HEK293 (cell line): ENCODE data around the gene SET.

Experiments
- HOXA7 ChIP-seq: sonication (generic); formaldehyde crosslinking; IDR thresholded peaks from 2 replicates; pipeline ENCODE4 v1.8.1; 2022; ENCODE audit warnings: missing genetic modification reagents, borderline replicate concordance
- HOXC10 ChIP-seq: sonication (generic); formaldehyde crosslinking; IDR thresholded peaks from 2 replicates; pipeline ENCODE4 v1.8.1; 2023; ENCODE audit warnings: mild to moderate bottlenecking, missing genetic modification reagents
- HOXD13 ChIP-seq: sonication (generic); formaldehyde crosslinking; IDR thresholded peaks from 2 replicates; pipeline ENCODE4 v1.8.0; 2022; ENCODE audit warnings: missing genetic modification reagents, borderline replicate concordance
- KLF16 ChIP-seq: fragments of 450-650 bp; formaldehyde crosslinking; IDR thresholded peaks from 2 replicates; pipeline ENCODE4 v1.5.1; 2017; ENCODE audit warnings: missing biosample characterization, missing genetic modification characterization
- KLF17 ChIP-seq: fragments of 450-650 bp; formaldehyde crosslinking; IDR thresholded peaks from 2 replicates; pipeline ENCODE4 v1.5.1; 2016; ENCODE audit warnings: missing biosample characterization, missing genetic modification characterization
- MZF1 ChIP-seq: fragments of 450-650 bp; formaldehyde crosslinking; IDR thresholded peaks from 2 replicates; pipeline ENCODE4 v1.5.1; 2017; ENCODE audit warnings: missing biosample characterization, missing genetic modification characterization, borderline replicate concordance
- PRDM2 ChIP-seq: fragments of 450-650 bp; formaldehyde crosslinking; IDR thresholded peaks from 2 replicates; pipeline ENCODE4 v1.5.1; 2016; ENCODE audit warnings: missing biosample characterization, missing genetic modification characterization, borderline replicate concordance
- ZBTB49 ChIP-seq: fragments of 450-650 bp; formaldehyde crosslinking; IDR thresholded peaks from 2 replicates; pipeline ENCODE4 v1.5.1; 2016; ENCODE audit warnings: missing biosample characterization, missing genetic modification characterization, low read depth
- ZFP3 ChIP-seq: fragments of 450-650 bp; formaldehyde crosslinking; IDR thresholded peaks from 2 replicates; pipeline ENCODE4 v1.5.1; 2016; ENCODE audit warnings: low read depth, missing biosample characterization, missing genetic modification characterization
- ZNF16 ChIP-seq: fragments of 450-650 bp; formaldehyde crosslinking; IDR thresholded peaks from 2 replicates; pipeline ENCODE4 v1.5.1; 2016; ENCODE audit warnings: low read depth, missing biosample characterization, missing genetic modification characterization
- ZNF169 ChIP-seq: fragments of 450-650 bp; formaldehyde crosslinking; IDR thresholded peaks from 2 replicates; pipeline ENCODE4 v1.5.1; 2016; ENCODE audit warnings: missing biosample characterization, missing genetic modification characterization
- ZNF175 ChIP-seq: fragments of 450-650 bp; formaldehyde crosslinking; IDR thresholded peaks from 2 replicates; pipeline ENCODE4 v1.5.1; 2016; ENCODE audit warnings: missing biosample characterization, missing genetic modification characterization
- ZNF211 ChIP-seq: fragments of 450-650 bp; formaldehyde crosslinking; IDR thresholded peaks from 2 replicates; pipeline ENCODE4 v1.5.1; 2016; ENCODE audit warnings: low read depth, missing biosample characterization, missing genetic modification characterization
- ZNF274 ChIP-seq, 2 experiments: fragments of 200-500 bp in 1 of 2; fragments of 450-650 bp in 1 of 2; sonication (Bioruptor generic) in 1 of 2; formaldehyde crosslinking in 1 of 2; IDR thresholded peaks; 2 replicates each; pipeline versions ENCODE4 v1.5.1 to v1.6.1; 2014 to 2016; ENCODE audit warnings: borderline replicate concordance in 1 of 2, inconsistent platforms in 1 of 2, low read length in 1 of 2, missing biosample characterization in 1 of 2, missing genetic modification characterization in 1 of 2
- ZNF280D ChIP-seq: fragments of 450-650 bp; formaldehyde crosslinking; IDR thresholded peaks from 2 replicates; pipeline ENCODE4 v1.5.1; 2016; ENCODE audit warnings: missing biosample characterization, missing genetic modification characterization
- ZNF302 ChIP-seq: fragments of 450-650 bp; formaldehyde crosslinking; IDR thresholded peaks from 2 replicates; pipeline ENCODE4 v1.5.1; 2016; ENCODE audit warnings: missing biosample characterization, missing genetic modification characterization, low read depth
- ZNF37A ChIP-seq: fragments of 450-650 bp; IDR thresholded peaks from 2 replicates; pipeline ENCODE4 v1.5.1; 2018; ENCODE audit warnings: missing biosample characterization, missing genetic modification characterization
- ZNF398 ChIP-seq: fragments of 450-650 bp; formaldehyde crosslinking; IDR thresholded peaks from 2 replicates; pipeline ENCODE4 v1.5.1; 2017; ENCODE audit warnings: missing biosample characterization, missing genetic modification characterization
- ZNF416 ChIP-seq: fragments of 450-650 bp; formaldehyde crosslinking; IDR thresholded peaks from 2 replicates; pipeline ENCODE4 v1.5.1; 2016; ENCODE audit warnings: missing biosample characterization, missing genetic modification characterization
- ZNF423 ChIP-seq: fragments of 450-650 bp; formaldehyde crosslinking; IDR thresholded peaks from 2 replicates; pipeline ENCODE4 v1.5.1; 2016; ENCODE audit warnings: missing biosample characterization, missing genetic modification characterization
- ZNF433 ChIP-seq: fragments of 450-650 bp; formaldehyde crosslinking; IDR thresholded peaks from 2 replicates; pipeline ENCODE4 v1.5.1; 2016; ENCODE audit warnings: missing biosample characterization, missing genetic modification characterization, low read depth
- ZNF624 ChIP-seq: fragments of 450-650 bp; formaldehyde crosslinking; IDR thresholded peaks from 2 replicates; pipeline ENCODE4 v1.5.1; 2017; ENCODE audit warnings: missing biosample characterization, missing genetic modification characterization
- ZNF747 ChIP-seq: fragments of 450-650 bp; formaldehyde crosslinking; IDR thresholded peaks from 2 replicates; pipeline ENCODE4 v1.5.1; 2016; ENCODE audit warnings: missing biosample characterization, missing genetic modification characterization
- ZSCAN23 ChIP-seq: fragments of 450-650 bp; formaldehyde crosslinking; IDR thresholded peaks from 2 replicates; pipeline ENCODE4 v1.5.1; 2016; ENCODE audit warnings: missing biosample characterization, missing genetic modification characterization
- ZXDB ChIP-seq: fragments of 450-650 bp; formaldehyde crosslinking; IDR thresholded peaks from 2 replicates; pipeline ENCODE4 v1.5.1; 2016; ENCODE audit warnings: missing biosample characterization, missing genetic modification characterization

Gene SET

GRCh38 chr9:128688501-128689292 is at the start of gene SET (continued):
- peak; percentile 40; the same call in 1 of the 2 replicates for TF ChIP-seq KLF16 (tag by site-specific recombination)
- no peak for TF ChIP-seq ZNF747 (tag by site-specific recombination)
- TF ChIP-seq ZFP3 = no peak
- TF ChIP-seq ZNF624 (tag by site-specific recombination) = no peak
- TF ChIP-seq HOXD13 (CRISPR knock-in tag) = no peak
- no peak for TF ChIP-seq ZNF169
- TF ChIP-seq HOXA7 (CRISPR knock-in tag) = no peak
- TF ChIP-seq ZNF274 (IDR thresholded peaks at IDR 0.05; ENCODE audit: low read length) = no peak
- TF ChIP-seq ZNF274 (tag by site-specific recombination; IDR thresholded peaks at IDR 0.05; ENCODE audit: borderline replicate concordance) = no peak
- TF ChIP-seq ZNF16 (tag by site-specific recombination) = no peak
- no peak for TF ChIP-seq ZNF175
- no peak for TF ChIP-seq KLF17 (tag by site-specific recombination)
- TF ChIP-seq ZSCAN23 (tag by site-specific recombination) = no peak
- no peak for TF ChIP-seq ZNF416 (tag by site-specific recombination)
- no peak for TF ChIP-seq MZF1 (tag by site-specific recombination)
- TF ChIP-seq ZNF280D (tag by site-specific recombination) = no peak
- TF ChIP-seq ZNF423 (tag by site-specific recombination) = 0 out of 2 replicates have a peak, but pooled peaks have one; percentile 31
- TF ChIP-seq ZNF398 (tag by site-specific recombination) = peak; percentile 68; the same call in 1 of the 2 replicates
- TF ChIP-seq ZNF211 (tag by site-specific recombination) = no peak
- TF ChIP-seq ZXDB (tag by site-specific recombination) = peak; percentile 58
- no peak for TF ChIP-seq PRDM2 (tag by site-specific recombination)
- TF ChIP-seq ZNF302 (tag by site-specific recombination) = no peak
- TF ChIP-seq HOXC10 (CRISPR knock-in tag) = peak; percentile 27; the same call in 1 of the 2 replicates
- TF ChIP-seq ZNF433 (tag by site-specific recombination) = no peak
- no peak for TF ChIP-seq ZNF37A
- TF ChIP-seq ZBTB49 (tag by site-specific recombination) = no peak
